ENCODE results near the gene TRPM5.

The TRPM5 gene

DNA sequence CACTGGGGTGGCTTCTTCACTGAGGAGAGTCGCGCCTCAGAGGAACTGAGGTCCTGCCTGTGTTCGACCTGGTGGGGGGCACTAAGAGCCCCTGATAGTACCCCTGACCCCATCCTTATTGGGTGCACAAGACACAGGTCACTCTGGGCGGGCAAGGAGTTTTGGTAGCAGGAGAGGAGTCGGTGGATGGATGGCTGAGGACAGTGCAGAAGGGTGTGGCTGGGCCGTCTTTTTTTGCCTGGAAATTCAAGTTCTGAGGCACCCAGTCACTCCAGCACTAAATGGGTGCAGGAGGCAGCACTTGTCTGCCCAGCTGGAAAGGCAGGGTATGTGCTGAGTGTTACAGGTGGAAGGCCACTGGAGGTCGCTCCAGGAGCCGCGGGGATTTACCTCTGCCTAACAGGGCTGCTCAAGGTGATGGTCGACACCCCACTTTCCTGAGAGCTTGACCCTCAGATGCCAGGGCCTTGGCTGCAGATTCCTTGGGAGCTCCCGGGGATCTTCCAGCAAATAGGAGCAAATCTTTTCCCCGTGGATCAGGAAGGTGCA is 42.8 kb downstream of the TRPM5 start:
- no peak for DNase-seq

DNA sequence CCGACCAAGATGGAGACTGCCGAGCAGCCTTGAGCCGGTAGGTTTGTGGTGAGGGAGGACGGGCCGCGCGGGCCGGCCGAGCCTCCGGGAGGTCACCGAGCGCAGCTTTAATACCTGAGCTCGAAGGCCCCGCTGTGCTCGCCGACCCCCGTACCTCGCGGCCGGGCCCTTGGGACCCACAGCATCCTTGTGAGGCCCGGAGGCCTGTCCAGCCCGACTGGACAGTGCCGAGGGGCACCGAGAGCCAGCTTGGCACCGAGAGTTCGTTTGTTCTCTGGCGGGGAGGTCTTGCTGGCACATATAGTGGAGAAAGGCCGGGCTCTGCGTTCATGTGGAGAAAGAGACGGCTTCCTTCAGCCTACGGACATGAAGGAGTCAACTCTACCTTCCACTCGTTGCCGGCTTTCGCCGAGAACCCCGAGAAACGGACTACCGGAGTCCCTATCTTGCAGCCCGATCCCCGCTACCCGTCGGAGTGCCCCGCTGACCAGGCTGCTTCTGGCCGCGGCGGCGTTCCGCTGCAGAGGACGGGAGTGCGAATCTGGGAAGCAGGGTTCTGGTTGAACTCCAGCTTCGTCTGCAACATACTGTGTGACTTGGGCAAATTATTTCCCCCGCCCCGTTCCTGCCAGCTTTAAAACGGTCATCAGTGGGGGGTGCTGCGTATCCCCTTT is 43.4 kb downstream of the TRPM5 start:
- DNase-seq = no peak

DNA sequence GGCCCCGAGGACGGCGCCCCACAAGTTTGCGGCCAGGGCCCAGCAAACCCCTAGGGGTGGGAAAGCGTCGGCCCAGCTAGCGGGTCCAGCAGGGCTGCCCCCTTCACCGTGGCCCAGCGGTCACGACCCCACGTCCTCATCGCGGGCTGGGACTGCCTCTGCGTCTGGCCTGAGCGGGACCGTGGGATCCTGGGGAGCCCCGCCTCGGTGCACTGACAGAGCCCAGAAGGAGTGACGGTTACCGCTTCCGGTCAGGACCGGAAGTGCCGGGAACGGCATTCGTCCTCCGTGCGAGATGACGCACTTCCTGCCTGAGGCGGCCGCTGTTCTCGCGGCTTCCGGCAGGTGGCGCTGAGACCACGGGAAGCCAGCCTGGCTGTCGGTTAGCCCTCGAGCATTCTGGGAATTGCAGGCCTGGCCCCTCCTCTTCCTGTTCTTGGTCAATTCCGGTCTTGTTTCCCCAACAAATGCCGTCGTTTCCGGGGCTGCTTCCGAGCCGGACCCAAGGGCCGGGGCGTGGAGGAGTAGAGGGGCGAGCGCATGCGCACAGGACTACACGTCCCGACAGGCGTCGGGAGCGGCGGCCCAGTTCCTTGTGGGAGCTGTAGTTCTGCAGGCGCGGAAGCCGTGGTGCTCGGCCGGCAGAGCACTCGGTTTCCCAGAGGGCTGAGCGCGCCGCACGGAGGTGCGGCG is 44.1 kb downstream of the TRPM5 start, which contains the start of gene TSSC4:
TSSC4 (plus strand) TSS at position 682 of the 693 bp plus-strand sequence. CDS start 1,884 bp downstream, outside the sequence.
- DNase-seq = peak; percentile 98 to 99

DNA sequence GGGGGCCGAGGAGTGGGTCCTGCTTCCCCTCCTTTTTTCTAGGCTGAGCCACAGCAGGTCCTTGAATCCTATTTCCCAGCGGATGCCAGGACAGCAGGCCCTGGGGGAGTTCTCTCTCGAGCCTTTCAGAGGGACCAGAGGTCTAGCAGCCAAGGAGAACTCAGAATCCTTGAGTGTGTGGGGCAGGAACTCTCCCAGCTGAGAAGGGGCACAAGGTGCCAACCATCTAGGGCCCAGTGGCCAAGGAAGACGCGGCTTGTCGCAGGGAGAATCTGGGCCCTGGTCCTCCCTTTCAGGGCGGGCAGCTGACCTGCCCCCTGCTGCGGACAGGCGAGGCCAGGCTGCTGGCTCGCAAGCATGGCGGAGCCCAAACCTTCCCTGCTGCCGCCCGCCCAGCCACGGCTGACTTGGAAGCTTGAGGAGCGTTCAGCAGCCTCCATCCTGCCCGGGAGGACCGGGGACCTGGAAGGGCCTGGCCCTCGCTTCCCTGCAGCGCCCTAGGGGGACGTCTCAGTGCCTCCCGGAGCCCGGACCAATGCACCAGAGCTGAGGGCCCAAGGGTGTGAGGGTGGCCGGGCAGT is 44.7 kb downstream of the TRPM5 start:
- peak; percentile 14 to 15 for DNase-seq

DNA sequence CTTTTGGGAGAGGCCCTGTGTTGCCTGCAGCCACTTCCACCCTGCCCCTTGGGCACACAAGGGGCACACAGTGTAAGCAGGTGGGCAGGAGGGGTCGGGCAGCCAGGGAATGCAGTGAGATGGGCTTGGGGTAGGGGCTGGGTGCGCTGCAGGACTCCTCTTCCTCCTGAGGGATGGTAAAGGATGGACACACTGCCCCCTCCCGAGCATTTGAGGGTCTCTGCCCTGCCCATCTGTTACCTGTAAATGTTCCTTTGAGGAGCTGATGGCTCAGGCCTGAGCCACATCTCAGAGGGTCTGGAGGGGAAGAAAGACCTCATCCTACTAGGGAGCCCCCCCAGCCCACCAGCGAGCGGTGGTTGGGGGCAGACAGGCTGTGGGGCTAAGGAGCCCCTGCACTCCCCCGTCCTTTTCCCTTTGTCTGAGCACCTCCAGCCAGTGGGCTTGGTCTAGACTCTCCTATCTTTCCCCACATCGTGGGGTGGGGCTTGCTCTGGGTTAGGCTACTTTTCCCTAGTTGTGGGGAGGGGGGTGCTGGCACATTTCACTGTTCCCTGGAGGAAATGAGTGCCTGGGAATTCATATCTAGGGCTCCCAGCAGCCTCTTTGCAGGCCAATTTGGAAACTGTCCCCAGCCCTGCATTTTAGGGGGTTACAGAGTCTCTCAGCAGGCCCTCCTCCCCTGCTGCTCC is 45.5 kb downstream of the TRPM5 start:
- DNase-seq = no peak

DNA sequence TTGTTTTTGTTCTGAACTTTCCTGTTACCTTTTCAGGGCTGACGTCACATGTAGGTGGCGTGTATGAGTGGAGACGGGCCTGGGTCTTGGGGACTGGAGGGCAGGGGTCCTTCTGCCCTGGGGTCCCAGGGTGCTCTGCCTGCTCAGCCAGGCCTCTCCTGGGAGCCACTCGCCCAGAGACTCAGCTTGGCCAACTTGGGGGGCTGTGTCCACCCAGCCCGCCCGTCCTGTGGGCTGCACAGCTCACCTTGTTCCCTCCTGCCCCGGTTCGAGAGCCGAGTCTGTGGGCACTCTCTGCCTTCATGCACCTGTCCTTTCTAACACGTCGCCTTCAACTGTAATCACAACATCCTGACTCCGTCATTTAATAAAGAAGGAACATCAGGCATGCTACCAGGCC is 47.3 kb downstream of the TRPM5 start:
- DNase-seq = no peak

DNA sequence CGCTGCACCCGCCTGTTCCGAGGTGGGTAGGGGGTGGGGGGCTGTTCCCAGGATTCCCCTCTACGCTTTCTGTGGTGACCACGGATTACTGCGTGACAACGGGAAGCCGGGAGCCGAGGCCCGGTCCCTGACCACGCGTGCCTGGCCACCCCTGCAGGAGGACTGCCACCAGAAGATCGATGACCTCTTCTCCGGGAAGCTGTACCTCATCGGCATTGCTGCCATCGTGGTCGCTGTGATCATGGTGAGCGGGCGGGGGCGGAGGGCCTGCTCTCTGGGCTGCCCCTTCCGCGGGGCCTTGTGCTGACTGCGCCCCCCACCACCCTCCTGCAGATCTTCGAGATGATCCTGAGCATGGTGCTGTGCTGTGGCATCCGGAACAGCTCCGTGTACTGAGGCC is 47.8 kb downstream of the TRPM5 start:
- DNase-seq = no peak

DNA sequence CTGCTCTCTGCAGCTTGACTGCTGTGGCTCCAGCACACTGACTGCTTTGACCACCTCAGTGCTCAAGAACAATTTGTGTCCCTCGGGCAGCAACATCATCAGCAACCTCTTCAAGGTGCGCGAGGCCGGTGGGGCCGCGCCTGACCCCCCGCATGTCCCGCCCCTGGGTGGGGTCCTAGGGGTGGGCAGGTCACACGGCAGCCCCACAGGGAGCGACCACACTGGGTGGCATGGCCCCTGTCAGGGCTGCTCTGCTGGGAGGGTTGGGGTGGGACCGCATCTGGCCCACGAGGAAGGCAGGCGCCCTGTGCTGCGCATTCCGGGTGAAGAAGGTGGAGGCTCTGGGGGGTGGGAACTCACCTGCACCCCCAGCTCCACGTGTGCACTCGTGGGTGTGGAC is 48.5 kb downstream of the TRPM5 start:
- DNase-seq = no peak

DNA sequence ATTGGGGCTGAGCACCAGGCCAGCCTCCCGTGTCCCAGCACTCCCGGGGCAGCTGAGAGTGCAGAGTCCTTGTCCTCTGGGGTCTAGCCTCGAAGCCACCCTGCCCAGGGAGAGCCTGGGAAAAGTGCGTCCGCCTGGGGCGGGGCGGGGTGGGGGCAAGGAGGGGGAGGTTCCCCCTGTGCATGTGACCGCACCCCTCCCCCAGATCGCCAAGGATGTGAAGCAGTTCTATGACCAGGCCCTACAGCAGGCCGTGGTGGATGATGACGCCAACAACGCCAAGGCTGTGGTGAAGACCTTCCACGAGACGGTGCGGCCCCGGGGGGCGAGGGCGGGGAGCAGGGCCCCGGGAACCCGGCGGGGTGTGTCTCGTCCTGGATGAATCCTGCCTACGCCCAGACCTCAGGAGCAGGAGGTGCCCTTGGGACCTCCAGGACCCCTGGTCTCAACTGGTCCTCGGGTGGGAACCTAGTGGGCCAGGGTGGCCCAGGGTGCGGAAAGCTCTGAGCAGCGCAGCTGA is 49.0 kb downstream of the TRPM5 start:
- no peak for DNase-seq

DNA sequence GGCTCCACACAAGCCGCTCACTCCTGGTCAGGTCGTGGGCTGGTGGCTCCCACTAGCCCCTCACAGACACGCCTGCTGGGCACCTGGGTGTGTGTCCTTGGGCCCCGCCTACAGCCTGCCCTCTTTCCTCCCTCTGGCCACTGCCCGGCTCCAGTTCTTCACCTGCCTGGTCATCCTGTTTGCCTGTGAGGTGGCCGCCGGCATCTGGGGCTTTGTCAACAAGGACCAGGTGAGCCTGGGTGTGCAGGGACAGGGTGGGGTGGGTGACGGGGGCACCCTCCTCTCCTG is 49.6 kb downstream of the TRPM5 start:
- no peak for DNase-seq
